Fibroblast of lung (primary cell): ENCODE measurements around the gene RAB28. TPM values are rescaled to one million over a fixed set of nuclear protein-coding genes. Genes with fewer than 3 reads are reported as not detected.
A peak's percentile ranks its signal among the peaks of the same experiment; 100 is the strongest.
"Not testable (repeated sequence)": the region's sequence is repeated elsewhere in the genome, so short reads cannot be mapped to it uniquely, and the experiment has no call there.

Source experiments
- DNase-seq, 2 donors: peaks; one replicate each; pipeline versions ENCODE4 v3.0.0 to v3.0.0-alpha.2; 2010; ENCODE audit warnings: low read depth in 2 of 2
- H2AFZ ChIP-seq: 2 replicates; pipeline ENCODE4 v1.5.1; 2012; ENCODE audit warnings: low read length, control low read depth, inconsistent platforms
- H3K27ac ChIP-seq: 2 replicates; pipeline ENCODE4 v1.5.1; 2011; ENCODE audit warnings: low read length, control low read depth; ENCODE audit not compliant: insufficient read depth
- H3K27me3 ChIP-seq: 2 replicates; pipeline ENCODE4 v1.5.1; 2011; ENCODE audit warnings: mild to moderate bottlenecking, low read length; ENCODE audit not compliant: control insufficient read depth, insufficient read depth
- H3K36me3 ChIP-seq: 2 replicates; pipeline ENCODE4 v1.5.1; 2011; ENCODE audit warnings: low read length; ENCODE audit not compliant: control insufficient read depth, insufficient read depth
- H3K4me1 ChIP-seq: 2 replicates; pipeline ENCODE4 v1.5.1; 2011; ENCODE audit warnings: low read length; ENCODE audit not compliant: control insufficient read depth, insufficient read depth; ENCODE audit errors: extremely low read depth
- H3K4me2 ChIP-seq: 2 replicates; pipeline ENCODE4 v1.5.1; 2011; ENCODE audit warnings: low read length, control low read depth; ENCODE audit not compliant: insufficient read depth; ENCODE audit errors: extremely low read depth
- H3K4me3 ChIP-seq, 4 experiments: fragments of 200-600 bp in 1 of 4; sonication (generic) in 1 of 4; replicated peaks in 1 of 4; 2 replicates each; pipeline ENCODE4 v1.5.1; 2011 to 2016; ENCODE audit warnings: low read length in 4 of 4, low read depth in 3 of 4, mild to moderate bottlenecking in 3 of 4, control low read depth in 2 of 4, inconsistent platforms in 1 of 4, mixed read lengths in 1 of 4; ENCODE audit not compliant: insufficient read depth in 1 of 4; ENCODE audit errors: control extremely low read depth in 1 of 4
- H3K79me2 ChIP-seq: 2 replicates; pipeline ENCODE4 v1.5.1; 2012; ENCODE audit warnings: mild to moderate bottlenecking, low read length, inconsistent platforms; ENCODE audit not compliant: control insufficient read depth, insufficient read depth
- H3K9ac ChIP-seq: 2 replicates; pipeline ENCODE4 v1.5.1; 2011; ENCODE audit warnings: mild to moderate bottlenecking, low read length, control low read depth; ENCODE audit not compliant: insufficient read depth
- H3K9me3 ChIP-seq: 2 replicates; pipeline ENCODE4 v1.5.1; 2012; ENCODE audit warnings: low read depth, low read length; ENCODE audit not compliant: control insufficient read depth, insufficient read depth
- H4K20me1 ChIP-seq: 2 replicates; pipeline ENCODE4 v1.5.1; 2011; ENCODE audit warnings: low read length; ENCODE audit not compliant: control insufficient read depth, insufficient read depth; ENCODE audit errors: extremely low read depth
- CTCF ChIP-seq, 2 donors: IDR thresholded peaks in 1 of 2; conservative IDR thresholded peaks in 1 of 2; 1 replicate in 1 of 2; 2 replicates in 1 of 2; pipeline ENCODE4 v1.5.1; 2011 to 2012; ENCODE audit warnings: low read length in 2 of 2, control low read depth in 1 of 2, inconsistent platforms in 1 of 2, low read depth in 1 of 2, mild to moderate bottlenecking in 1 of 2
- EZH2 ChIP-seq: IDR thresholded peaks from 2 replicates; pipeline ENCODE4 v1.5.1; 2012; ENCODE audit warnings: low read length, control low read depth, mild to moderate bottlenecking; ENCODE audit errors: missing control alignments
- polyA plus RNA-seq, 2 donors: library from polyadenylated mRNA; depleted of rRNA in 1 of 2; stranded (reverse) in 1 of 2; unstranded in 1 of 2; fragments of >200 nt; gene quantifications; 2 replicates each; pipeline ENCODE4 v1.2.1, GENCODE V29; 2011 to 2012; ENCODE audit warnings: missing spikeins in 1 of 2
- total RNA-seq: library from RNA; depleted of rRNA; stranded (reverse); fragments of >200 nt; gene quantifications from 2 replicates; pipeline ENCODE4 v1.2.1, GENCODE V29; 2014

The RAB28 gene
- total and polyA plus RNA-seq, 2 donors (not counting 1 experiment from before 2014, with no cell fraction given) = 17.7 to 18.1 TPM

- H3K27me3 ChIP-seq = no peaks in the 10 kb centered on the region
- H3K36me3 ChIP-seq = no peaks in the 10 kb centered on the region
- no peaks in the 10 kb centered on the region for H4K20me1 ChIP-seq
- H3K27ac ChIP-seq = no peak overlapping the region
- no peak overlapping the region for H2AFZ ChIP-seq
- TF ChIP-seq CTCF (conservative IDR thresholded peaks at IDR 0.05 in 1 of 2, IDR thresholded peaks at IDR 0.05 in 1 of 2; ENCODE audit: low read depth in 1 of 2, low read length in 2 of 2) (no peak), EZH2 (no peak)
- H3K4me2 ChIP-seq = no peak overlapping the region
- no peak overlapping the region for H3K9ac ChIP-seq
- no peak overlapping the region for H3K4me3 ChIP-seq
- no peaks in the 10 kb centered on the region for H3K4me1 ChIP-seq
- no peaks in the 10 kb centered on the region for H3K9me3 ChIP-seq
- H3K79me2 ChIP-seq = no peaks in the 10 kb centered on the region
- no peak for DNase-seq
These were observed 74.8 kb downstream of the RAB28 start for GRCh38 chr4:13409324-13409723.

- not testable (repeated sequence) for H3K79me2 ChIP-seq, H3K4me3 ChIP-seq, H2AFZ ChIP-seq, H4K20me1 ChIP-seq, H3K4me2 ChIP-seq, H3K27ac ChIP-seq, H3K9ac ChIP-seq, H3K9me3 ChIP-seq, H3K27me3 ChIP-seq, DNase-seq, H3K4me1 ChIP-seq, H3K36me3 ChIP-seq
These were observed 78.0 kb downstream of the RAB28 start for GRCh38 chr4:13406156-13406555.

- Histone ChIP-seq H3K4me3 (no peak overlapping the region), H3K79me2 (no peaks in the 10 kb centered on the region), H4K20me1 (no peaks in the 10 kb centered on the region), H3K4me1 (no peaks in the 10 kb centered on the region), H3K36me3 (no peaks in the 10 kb centered on the region), H3K9ac (no peak overlapping the region), H2AFZ (no peak overlapping the region), H3K9me3 (no peaks in the 10 kb centered on the region), H3K27me3 (no peaks in the 10 kb centered on the region), H3K4me2 (no peak overlapping the region), H3K27ac (no peak overlapping the region)
- TF ChIP-seq CTCF (conservative IDR thresholded peaks at IDR 0.05 in 1 of 2, IDR thresholded peaks at IDR 0.05 in 1 of 2; ENCODE audit: low read depth in 1 of 2, low read length in 2 of 2) (no peak), EZH2 (no peak)
- DNase-seq = peak in 1 of 2 donors; percentile 14
These were observed 80.3 kb downstream of the RAB28 start for GRCh38 chr4:13403833-13404232.
